Activated CD8-positive, alpha-beta memory T cell treated with anti-CD3 and anti-CD28 coated beads, Interleukin-2, amount 10 ng/mL, durations not matched to agents 7 days and 5 days (primary cell): ENCODE measurements around the gene HSFX3. TPM values are rescaled to one million over a fixed set of nuclear protein-coding genes. Genes with fewer than 3 reads are reported as not detected.
"Not testable (repeated sequence)": the region's sequence is repeated elsewhere in the genome, so short reads cannot be mapped to it uniquely, and the experiment has no call there.

Source experiments
- ATAC-seq: fragments of 150-1000 bp; cut with Tn5 transposase; one replicate; pipeline ENCODE4 v1.10.0; 2021; ENCODE audit warnings: moderate library complexity
- CTCF ChIA-PET: fragments of 350-600 bp; sonication (Branson Sonifier 250); formaldehyde crosslinking; loops from one replicate; lab custom pipeline; 2021; ENCODE audit warnings: antibody characterized with exemption; lab: Charles Lee
- DNase-seq: peaks from one replicate; pipeline ENCODE4 v3.0.0-alpha.2; 2020
- H3K27ac Mint-ChIP-seq: one replicate; pipeline ENCODE4 v1.8.0; 2021; ENCODE audit warnings: mild to moderate bottlenecking, mixed read lengths
- H3K27me3 Mint-ChIP-seq: one replicate; pipeline ENCODE4 v1.8.0; 2021; ENCODE audit warnings: mixed read lengths
- H3K36me3 Mint-ChIP-seq: one replicate; pipeline ENCODE4 v1.8.0; 2021; ENCODE audit warnings: mild to moderate bottlenecking, mixed read lengths
- H3K4me1 Mint-ChIP-seq: one replicate; pipeline ENCODE4 v1.8.0; 2021; ENCODE audit warnings: mixed read lengths
- H3K4me3 Mint-ChIP-seq: one replicate; pipeline ENCODE4 v1.8.0; 2021; ENCODE audit warnings: mild to moderate bottlenecking, moderate library complexity, mixed read lengths
- H3K9me3 Mint-ChIP-seq: one replicate; pipeline ENCODE4 v1.8.0; 2022; ENCODE audit warnings: low read depth, mixed read lengths
- total RNA-seq, 2 experiments: library from RNA; stranded (reverse); gene quantifications; one replicate each; pipeline ENCODE4 v1.2.3, GENCODE V29; 2021

HSFX3 gene
- total RNA-seq, 2 experiments from 2014 or later = 0.29 TPM; not detected in 1

DNA sequence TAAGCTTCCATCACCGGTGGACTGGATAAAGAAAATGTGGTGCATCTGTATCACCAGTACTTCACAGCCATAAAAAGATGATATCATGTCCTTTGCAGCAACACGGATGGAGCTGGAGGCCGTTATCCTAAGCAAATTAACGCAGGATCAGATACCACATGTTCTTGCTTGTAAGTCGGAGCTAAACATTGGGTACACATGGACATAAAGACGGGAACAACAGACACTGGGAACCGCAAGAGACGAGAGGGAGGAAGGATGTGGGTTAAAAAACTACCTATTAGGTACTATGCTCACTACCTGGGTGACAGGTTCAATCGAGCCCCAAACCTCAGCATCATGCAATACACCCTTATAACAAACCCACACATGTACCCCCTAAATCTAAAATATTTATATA lies 28.3 kb downstream of the HSFX3 start:
- Mint-ChIP-seq H3K27ac (peak overlapping the region; percentile 88), H3K4me3 (peak overlapping the region; percentile 55), H3K36me3 (peaks cover 7% of the 10 kb centered on the region), H3K9me3 (no peaks in the 10 kb centered on the region), H3K4me1 (peaks cover 78% of the 10 kb centered on the region), H3K27me3 (no peaks in the 10 kb centered on the region)
- DNase-seq (peak; percentile 48), ATAC-seq (no peak)
- CTCF ChIA-PET = interaction anchor here (0.6 to 3.2 kb wide), 3 partner anchors 9 to 19 kb away, joined by 3 to 29 read pairs (median 3); partner anchors contain the start of gene EOLA1

GRCh38 chrX:149520636-149521277 lies 29.0 kb downstream of the HSFX3 start:
- not testable (repeated sequence) for DNase-seq, H3K27me3 Mint-ChIP-seq, H3K9me3 Mint-ChIP-seq, H3K36me3 Mint-ChIP-seq, ATAC-seq
- CTCF ChIA-PET = interaction anchor here (0.9 to 3.2 kb wide), 2 partner anchors 8 to 20 kb away, joined by 3 to 29 read pairs; partner anchors contain the start of gene EOLA1
- H3K4me3 Mint-ChIP-seq = peak overlapping the region; percentile 55
- H3K27ac Mint-ChIP-seq = peak overlapping the region; percentile 88
- H3K4me1 Mint-ChIP-seq = peaks cover 78% of the 10 kb centered on the region

DNA sequence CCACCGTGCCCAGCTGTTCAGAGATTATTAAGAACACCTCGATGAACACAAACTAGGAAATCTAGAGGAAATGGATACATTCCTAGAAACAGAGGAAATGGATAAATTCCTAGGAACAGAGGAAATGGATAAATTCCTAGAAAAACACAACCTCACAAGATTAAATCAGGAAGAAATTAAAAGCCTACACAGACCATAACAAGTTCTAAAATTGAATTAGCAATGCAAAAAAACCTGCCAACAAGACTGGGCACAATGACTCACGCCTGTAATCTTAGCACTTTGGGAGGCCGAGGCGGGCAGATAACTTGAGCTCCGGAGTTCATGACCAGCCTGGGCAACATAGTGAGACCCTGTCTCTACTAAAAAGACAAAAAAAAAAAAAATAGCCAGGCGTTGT lies 31.5 kb downstream of the HSFX3 start:
- CTCF ChIA-PET = interaction anchor here (1.3 kb wide), 1 partner anchor 9 kb away, joined by 3 read pairs; no protein-coding TSS in a partner anchor
- Mint-ChIP-seq H3K27me3 (no peaks in the 10 kb centered on the region), H3K4me1 (peaks cover 92% of the 10 kb centered on the region), H3K27ac (no peak overlapping the region), H3K9me3 (no peaks in the 10 kb centered on the region), H3K36me3 (peaks cover 9% of the 10 kb centered on the region), H3K4me3 (no peak overlapping the region)
- no peak for ATAC-seq
- DNase-seq = no peak

GRCh38 chrX:149517308-149517707 lies 32.4 kb downstream of the HSFX3 start:
- Mint-ChIP-seq H3K27me3 (no peaks in the 10 kb centered on the region), H3K9me3 (no peaks in the 10 kb centered on the region), H3K4me1 (peaks cover 90% of the 10 kb centered on the region), H3K4me3 (no peak overlapping the region), H3K27ac (no peak overlapping the region), H3K36me3 (peaks cover 9% of the 10 kb centered on the region)
- no peak for DNase-seq
- ATAC-seq = no peak
- CTCF ChIA-PET = no interaction called here

DNA sequence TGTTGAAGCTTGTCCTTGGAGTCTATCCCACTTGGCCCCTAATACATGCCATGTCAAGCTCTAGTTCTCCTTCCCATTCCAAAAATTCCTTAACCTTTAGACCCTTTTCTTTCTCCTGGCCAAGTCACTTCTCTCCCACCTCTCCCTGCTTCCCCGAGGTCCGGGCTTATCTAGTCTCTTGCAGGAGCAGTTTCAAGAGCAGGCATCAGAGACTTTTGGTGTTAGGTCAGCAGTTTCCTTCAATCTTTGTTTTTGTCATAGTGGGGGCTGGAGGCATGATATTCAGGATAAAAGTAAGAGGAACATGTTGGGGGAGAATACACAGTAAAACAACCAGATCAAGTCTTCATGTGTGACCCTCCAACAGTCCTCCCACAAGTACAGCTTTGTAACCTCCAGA lies 33.1 kb downstream of the HSFX3 start:
- Mint-ChIP-seq H3K27ac (peak overlapping the region; percentile 74), H3K27me3 (no peaks in the 10 kb centered on the region), H3K36me3 (peaks cover 9% of the 10 kb centered on the region), H3K4me1 (peaks cover 87% of the 10 kb centered on the region), H3K4me3 (no peak overlapping the region), H3K9me3 (no peaks in the 10 kb centered on the region)
- CTCF ChIA-PET = interaction anchor here (0.8 to 0.9 kb wide), 2 partner anchors 10 to 12 kb away, joined by 3 read pairs; no protein-coding TSS in a partner anchor
- ATAC-seq = no peak
- no peak for DNase-seq

GRCh38 chrX:149515954-149516602 lies 33.6 kb downstream of the HSFX3 start:
- H3K9me3 Mint-ChIP-seq = no peaks in the 10 kb centered on the region
- H3K27me3 Mint-ChIP-seq = no peaks in the 10 kb centered on the region
- CTCF ChIA-PET = interaction anchor here (0.8 to 0.9 kb wide), 2 partner anchors 10 to 13 kb away, joined by 3 read pairs; no protein-coding TSS in a partner anchor
- H3K36me3 Mint-ChIP-seq = peaks cover 9% of the 10 kb centered on the region
- peak overlapping the region; percentile 74 for H3K27ac Mint-ChIP-seq
- H3K4me3 Mint-ChIP-seq = no peak overlapping the region
- DNase-seq (no peak), ATAC-seq (peak; percentile 26)
- peaks cover 81% of the 10 kb centered on the region for H3K4me1 Mint-ChIP-seq

DNA sequence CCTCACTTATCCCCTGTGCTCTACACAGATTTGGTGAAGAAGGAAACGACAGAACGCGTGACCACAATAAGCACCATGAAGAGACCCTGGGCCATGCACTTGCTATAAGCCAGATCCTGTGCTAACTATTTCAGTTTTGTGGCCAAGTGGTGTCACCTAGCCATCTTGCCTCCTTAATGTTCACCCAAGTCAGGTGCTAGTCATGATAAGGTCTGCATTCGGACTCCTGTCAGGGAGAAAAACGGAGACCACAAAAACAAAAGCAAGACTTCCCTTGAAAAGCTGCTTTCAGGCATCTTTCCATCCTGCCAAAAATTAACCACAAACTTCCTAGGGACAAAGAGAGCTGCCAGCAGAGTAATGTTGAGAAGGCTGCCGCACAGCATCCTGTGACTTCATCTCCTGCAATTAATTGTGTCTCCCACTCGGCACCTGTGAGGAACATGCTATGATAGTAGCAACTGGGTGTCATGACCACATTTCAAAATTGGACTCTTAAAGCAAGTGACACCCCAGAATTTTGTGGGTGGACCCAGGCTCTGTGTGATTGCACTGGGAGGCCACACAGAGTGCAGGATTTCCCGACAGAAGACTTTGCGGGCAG lies 35.8 kb downstream of the HSFX3 start:
- Mint-ChIP-seq H3K27ac (peak overlapping the region; percentile 87), H3K9me3 (no peaks in the 10 kb centered on the region), H3K27me3 (no peaks in the 10 kb centered on the region), H3K4me1 (peaks cover 68% of the 10 kb centered on the region), H3K36me3 (peaks cover 9% of the 10 kb centered on the region), H3K4me3 (peak overlapping the region; percentile 41)
- peak; percentile 56 for ATAC-seq
- CTCF ChIA-PET = interaction anchor here (1.0 to 3.8 kb wide), 5 partner anchors 8 to 26 kb away, joined by 4 to 33 read pairs (median 20); partner anchors contain the start of genes EOLA1 and IDS
- DNase-seq = peak; percentile 63

DNA sequence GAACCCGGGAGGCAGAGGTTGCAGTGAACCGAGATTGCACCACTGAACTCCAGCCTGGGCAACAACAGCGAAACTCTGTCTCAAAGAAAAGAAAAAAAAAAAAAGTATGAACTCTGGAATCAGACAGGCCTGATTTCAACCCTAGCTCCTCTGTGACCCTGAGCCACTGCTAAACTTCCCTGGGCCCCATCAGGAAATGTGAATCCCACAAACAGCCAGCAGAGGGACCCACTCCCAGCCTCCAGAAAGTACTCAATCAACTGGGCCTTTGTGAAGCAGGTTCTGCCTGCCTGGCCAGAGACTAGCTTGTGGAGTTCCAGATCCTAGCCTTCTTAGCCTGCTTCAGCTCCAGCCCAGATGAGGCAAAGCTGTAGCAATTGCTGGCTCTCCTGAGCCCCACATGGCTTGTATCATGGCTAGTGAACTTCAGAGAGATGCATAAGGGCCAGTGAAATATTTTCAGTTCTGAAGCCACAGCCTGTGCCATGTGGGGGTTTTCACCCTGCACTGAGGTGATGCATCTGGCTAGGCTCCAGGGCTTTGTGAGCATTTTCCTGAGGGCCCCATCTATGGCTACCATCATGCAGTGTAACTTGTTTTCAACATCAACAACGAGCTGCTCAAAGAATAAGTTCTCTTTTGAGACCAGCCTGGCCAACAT lies 37.4 kb downstream of the HSFX3 start:
- H3K9me3 Mint-ChIP-seq = no peaks in the 10 kb centered on the region
- DNase-seq = peak; percentile 70

GRCh38 chrX:149511081-149511480 lies 38.6 kb downstream of the HSFX3 start:
- Mint-ChIP-seq H3K4me1 (peaks cover 45% of the 10 kb centered on the region), H3K27ac (no peak overlapping the region), H3K36me3 (peaks cover 2% of the 10 kb centered on the region), H3K4me3 (no peak overlapping the region), H3K27me3 (no peaks in the 10 kb centered on the region), H3K9me3 (no peaks in the 10 kb centered on the region)
- ATAC-seq (no peak), DNase-seq (no peak)
- CTCF ChIA-PET = interaction anchor here (1.1 to 3.8 kb wide), 6 partner anchors 8 to 287 kb away, joined by 3 to 33 read pairs (median 6); partner anchors contain the start of gene EOLA1

More for the DNA sequence above, 37.4 kb downstream of the HSFX3 start:
- Mint-ChIP-seq H3K27ac (peak overlapping the region; percentile 85), H3K36me3 (peaks cover 6% of the 10 kb centered on the region), H3K4me3 (no peak overlapping the region), H3K4me1 (peaks cover 57% of the 10 kb centered on the region), H3K27me3 (no peaks in the 10 kb centered on the region)
- peak; percentile 65 for ATAC-seq
- CTCF ChIA-PET = interaction anchor here (0.7 to 3.8 kb wide), 7 partner anchors 9 to 440 kb away, joined by 3 to 33 read pairs (median 7); partner anchors contain the start of gene EOLA1

GRCh38 chrX:149510386-149510785 lies 39.3 kb downstream of the HSFX3 start:
- DNase-seq (no peak), ATAC-seq (no peak)
- Mint-ChIP-seq H3K4me3 (no peak overlapping the region), H3K9me3 (no peaks in the 10 kb centered on the region), H3K4me1 (peaks cover 45% of the 10 kb centered on the region), H3K36me3 (no peaks in the 10 kb centered on the region), H3K27ac (no peak overlapping the region), H3K27me3 (no peaks in the 10 kb centered on the region)
- CTCF ChIA-PET = interaction anchor here (0.9 to 3.8 kb wide), 5 partner anchors 11 to 30 kb away, joined by 3 to 20 read pairs (median 3); partner anchors contain the start of gene EOLA1

GRCh38 chrX:149508467-149508866 lies 41.3 kb downstream of the HSFX3 start:
- DNase-seq (no peak), ATAC-seq (no peak)
- peaks cover 29% of the 10 kb centered on the region for H3K4me1 Mint-ChIP-seq
- no peaks in the 10 kb centered on the region for H3K9me3 Mint-ChIP-seq
- H3K36me3 Mint-ChIP-seq = peaks cover 3% of the 10 kb centered on the region
- CTCF ChIA-PET = no interaction called here
- H3K4me3 Mint-ChIP-seq = no peak overlapping the region
- no peak overlapping the region for H3K27ac Mint-ChIP-seq
- no peaks in the 10 kb centered on the region for H3K27me3 Mint-ChIP-seq

DNA sequence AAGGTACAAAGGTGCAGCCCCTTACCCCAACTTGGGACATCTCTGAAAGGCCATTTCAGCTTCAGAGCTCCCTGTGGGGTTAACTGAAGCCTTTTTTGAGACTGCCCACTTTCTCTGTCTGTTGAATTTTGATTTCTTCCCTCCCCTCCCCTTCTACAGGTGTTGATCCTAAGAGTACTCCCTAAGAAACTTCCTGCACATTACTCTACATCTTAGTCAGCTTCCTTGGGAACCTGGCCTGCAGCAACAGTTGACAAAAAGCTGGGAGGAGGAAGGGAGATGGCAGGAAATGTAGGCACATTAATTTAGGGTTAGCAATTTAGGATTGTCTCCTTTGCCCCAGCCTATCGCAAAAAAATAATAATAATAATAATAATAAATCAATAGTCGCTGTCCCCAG lies 43.4 kb downstream of the HSFX3 start:
- H3K4me3 Mint-ChIP-seq = no peak overlapping the region
- no peak for DNase-seq
- CTCF ChIA-PET = no interaction called here
- no peaks in the 10 kb centered on the region for H3K27me3 Mint-ChIP-seq
- H3K9me3 Mint-ChIP-seq = no peaks in the 10 kb centered on the region
- peaks cover 14% of the 10 kb centered on the region for H3K36me3 Mint-ChIP-seq
- H3K4me1 Mint-ChIP-seq = peaks cover 32% of the 10 kb centered on the region
- ATAC-seq = no peak
- H3K27ac Mint-ChIP-seq = no peak overlapping the region
